Measurements from ENCODE around the gene SMC1B.

SMC1B gene, protein sequence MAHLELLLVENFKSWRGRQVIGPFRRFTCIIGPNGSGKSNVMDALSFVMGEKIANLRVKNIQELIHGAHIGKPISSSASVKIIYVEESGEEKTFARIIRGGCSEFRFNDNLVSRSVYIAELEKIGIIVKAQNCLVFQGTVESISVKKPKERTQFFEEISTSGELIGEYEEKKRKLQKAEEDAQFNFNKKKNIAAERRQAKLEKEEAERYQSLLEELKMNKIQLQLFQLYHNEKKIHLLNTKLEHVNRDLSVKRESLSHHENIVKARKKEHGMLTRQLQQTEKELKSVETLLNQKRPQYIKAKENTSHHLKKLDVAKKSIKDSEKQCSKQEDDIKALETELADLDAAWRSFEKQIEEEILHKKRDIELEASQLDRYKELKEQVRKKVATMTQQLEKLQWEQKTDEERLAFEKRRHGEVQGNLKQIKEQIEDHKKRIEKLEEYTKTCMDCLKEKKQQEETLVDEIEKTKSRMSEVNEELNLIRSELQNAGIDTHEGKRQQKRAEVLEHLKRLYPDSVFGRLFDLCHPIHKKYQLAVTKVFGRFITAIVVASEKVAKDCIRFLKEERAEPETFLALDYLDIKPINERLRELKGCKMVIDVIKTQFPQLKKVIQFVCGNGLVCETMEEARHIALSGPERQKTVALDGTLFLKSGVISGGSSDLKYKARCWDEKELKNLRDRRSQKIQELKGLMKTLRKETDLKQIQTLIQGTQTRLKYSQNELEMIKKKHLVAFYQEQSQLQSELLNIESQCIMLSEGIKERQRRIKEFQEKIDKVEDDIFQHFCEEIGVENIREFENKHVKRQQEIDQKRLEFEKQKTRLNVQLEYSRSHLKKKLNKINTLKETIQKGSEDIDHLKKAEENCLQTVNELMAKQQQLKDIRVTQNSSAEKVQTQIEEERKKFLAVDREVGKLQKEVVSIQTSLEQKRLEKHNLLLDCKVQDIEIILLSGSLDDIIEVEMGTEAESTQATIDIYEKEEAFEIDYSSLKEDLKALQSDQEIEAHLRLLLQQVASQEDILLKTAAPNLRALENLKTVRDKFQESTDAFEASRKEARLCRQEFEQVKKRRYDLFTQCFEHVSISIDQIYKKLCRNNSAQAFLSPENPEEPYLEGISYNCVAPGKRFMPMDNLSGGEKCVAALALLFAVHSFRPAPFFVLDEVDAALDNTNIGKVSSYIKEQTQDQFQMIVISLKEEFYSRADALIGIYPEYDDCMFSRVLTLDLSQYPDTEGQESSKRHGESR

GRCh38 chr22:45413368-45414211 lies at the start of gene SMC1B, which contains the start of gene RIBC2:
Gene SMC1B, minus strand, starts transcription at chr22:45413599. Its CDS starts 32 bp downstream, at chr22:45413567.
Gene RIBC2, plus strand, starts transcription at chr22:45413693. Its CDS starts 194 bp downstream, at chr22:45413887.
- in situ Hi-C loops (cut with MboI; ENCODE audit: low sequenced_read_pairs) = no loop called here

DNA sequence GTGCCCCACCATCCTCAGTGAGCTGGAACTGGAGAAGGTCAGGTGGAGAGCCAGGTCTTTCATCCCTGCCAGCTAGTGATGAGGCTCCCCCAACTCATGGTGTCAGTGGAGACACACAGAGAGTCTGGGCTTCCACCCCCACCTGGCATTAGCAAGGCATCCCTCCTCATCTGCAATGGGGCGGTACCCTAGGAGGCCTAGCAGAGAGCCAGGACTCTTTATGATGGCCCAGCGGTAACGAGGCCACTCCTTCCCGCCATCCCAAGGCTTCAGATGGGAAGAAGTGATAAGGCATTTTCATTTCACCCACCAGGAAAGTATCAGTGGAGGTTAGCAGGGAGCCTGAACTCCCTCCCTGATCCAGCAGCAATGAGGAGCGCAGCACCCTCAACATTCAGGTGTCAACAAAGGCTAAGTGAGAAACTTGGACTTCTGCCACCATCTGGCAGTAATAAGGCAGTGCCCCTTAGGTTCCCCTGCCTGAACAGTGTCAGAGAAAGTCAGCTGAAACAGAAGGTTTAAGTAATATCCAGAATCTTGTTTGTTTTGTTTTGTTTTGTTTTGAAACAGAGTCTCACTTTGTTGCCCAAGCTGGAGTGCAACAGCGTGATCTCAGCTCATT lies 48.7 kb upstream of the SMC1B start:
- in situ Hi-C loops (cut with MboI; ENCODE audit: low sequenced_read_pairs) = no loop called here

DNA sequence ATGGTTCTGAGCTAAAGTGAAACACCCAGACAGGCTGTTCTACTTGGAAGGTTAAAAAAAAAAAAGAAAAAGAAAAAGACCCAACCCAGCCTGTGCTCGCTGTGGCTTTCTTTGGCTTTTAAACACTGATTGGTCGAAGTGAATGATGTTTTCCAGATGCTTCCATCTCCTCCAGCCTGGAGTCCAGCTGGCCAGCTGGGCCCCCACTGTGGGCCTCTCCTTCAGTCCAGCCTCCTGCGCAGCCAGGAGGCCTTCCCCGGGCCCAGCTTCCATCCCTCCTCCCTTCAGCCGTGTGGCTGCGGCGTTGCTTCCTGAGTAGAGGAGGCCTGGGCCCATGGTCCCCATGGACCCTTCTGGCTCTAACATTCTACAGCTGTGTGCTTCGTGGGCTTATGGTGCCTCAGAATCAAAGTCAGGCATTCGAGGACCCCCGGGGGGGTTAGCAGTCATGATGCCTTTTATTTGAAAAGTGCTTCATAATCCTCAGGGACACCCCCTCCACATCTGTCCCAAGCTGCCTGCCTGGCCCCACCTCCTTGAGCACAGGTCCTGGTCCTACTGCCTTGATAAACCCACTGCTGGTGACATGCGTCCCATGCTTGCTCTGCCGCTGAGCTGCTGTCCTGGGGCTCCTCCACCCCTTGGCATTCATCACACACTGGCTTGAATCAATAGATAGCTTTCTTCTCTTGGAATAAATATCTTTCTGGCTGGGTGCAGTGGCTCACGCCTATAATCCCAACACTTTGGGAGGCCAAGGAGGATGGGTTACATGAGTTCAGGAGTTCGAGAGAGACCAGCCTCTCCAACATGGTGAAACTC lies 47.1 kb upstream of the SMC1B start:
- in situ Hi-C loops (cut with MboI; ENCODE audit: low sequenced_read_pairs) = no loop called here

GRCh38 chr22:45459235-45459634 lies 45.8 kb upstream of the SMC1B start:
- in situ Hi-C loops (cut with MboI; ENCODE audit: low sequenced_read_pairs) = no loop called here

GRCh38 chr22:45458532-45458931 lies 45.1 kb upstream of the SMC1B start:
- in situ Hi-C loops (cut with MboI; ENCODE audit: low sequenced_read_pairs) = no loop called here

- in situ Hi-C loops (cut with MboI; ENCODE audit: low sequenced_read_pairs) = no loop called here
Measured at GRCh38 chr22:45456811-45457210, 43.4 kb upstream of the SMC1B start.

GRCh38 chr22:45455621-45456020 lies 42.2 kb upstream of the SMC1B start:
- in situ Hi-C loops (cut with MboI; ENCODE audit: low sequenced_read_pairs) = no loop called here

- in situ Hi-C loops (cut with MboI; ENCODE audit: low sequenced_read_pairs) = no loop called here
Measured at GRCh38 chr22:45455212-45455611, 41.8 kb upstream of the SMC1B start.

DNA sequence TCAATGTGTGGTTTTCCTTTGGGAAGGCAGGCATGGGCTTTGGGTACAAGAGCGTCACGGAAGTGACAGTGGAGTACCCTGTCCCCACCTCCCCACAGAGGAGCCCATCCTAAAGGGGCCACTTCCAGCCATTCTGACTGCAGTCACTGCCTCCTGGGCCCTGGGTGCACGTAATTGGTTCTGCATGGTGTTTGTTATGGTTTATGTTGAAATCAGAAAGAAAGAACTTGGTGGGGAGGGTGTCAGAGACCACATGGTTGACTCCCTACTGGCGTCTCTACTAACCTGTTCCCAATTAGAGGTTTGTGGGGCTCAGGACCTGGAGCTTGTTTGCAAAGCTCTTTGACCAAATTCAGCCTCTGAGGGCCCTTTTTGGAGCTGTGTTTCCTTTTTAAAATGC lies 40.9 kb upstream of the SMC1B start:
- in situ Hi-C loops (cut with MboI; ENCODE audit: low sequenced_read_pairs) = no loop called here

DNA sequence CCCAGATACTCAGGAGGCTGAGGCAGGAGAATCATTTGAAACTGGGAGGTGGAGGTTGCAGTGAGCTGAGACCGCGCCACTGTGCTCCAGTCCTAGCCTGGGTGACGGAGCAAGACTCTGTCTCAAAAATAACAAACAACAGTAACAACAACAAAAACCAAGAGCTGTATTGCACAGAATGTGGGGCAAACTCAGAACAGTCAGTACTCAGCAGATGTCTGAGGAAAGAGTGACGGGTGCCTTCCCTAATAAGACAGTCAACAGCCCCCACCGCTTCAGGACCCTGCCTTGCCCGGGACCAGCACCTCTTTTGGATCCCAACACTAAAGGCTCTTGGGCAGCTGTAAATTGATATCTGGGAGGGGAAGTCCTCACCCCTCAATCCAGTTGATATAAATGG lies 40.4 kb upstream of the SMC1B start:
- in situ Hi-C loops (cut with MboI; ENCODE audit: low sequenced_read_pairs) = no loop called here

- in situ Hi-C loops (cut with MboI; ENCODE audit: low sequenced_read_pairs) = no loop called here
Measured at GRCh38 chr22:45452565-45453379, 39.4 kb upstream of the SMC1B start.

- in situ Hi-C loops (cut with MboI; ENCODE audit: low sequenced_read_pairs) = no loop called here
Measured at GRCh38 chr22:45451972-45452371, 38.6 kb upstream of the SMC1B start.

- in situ Hi-C loops (cut with MboI; ENCODE audit: low sequenced_read_pairs) = no loop called here
Measured at GRCh38 chr22:45450921-45451651, 37.7 kb upstream of the SMC1B start.

GRCh38 chr22:45450101-45450785 lies 36.8 kb upstream of the SMC1B start:
- in situ Hi-C loops (cut with MboI; ENCODE audit: low sequenced_read_pairs) = no loop called here

DNA sequence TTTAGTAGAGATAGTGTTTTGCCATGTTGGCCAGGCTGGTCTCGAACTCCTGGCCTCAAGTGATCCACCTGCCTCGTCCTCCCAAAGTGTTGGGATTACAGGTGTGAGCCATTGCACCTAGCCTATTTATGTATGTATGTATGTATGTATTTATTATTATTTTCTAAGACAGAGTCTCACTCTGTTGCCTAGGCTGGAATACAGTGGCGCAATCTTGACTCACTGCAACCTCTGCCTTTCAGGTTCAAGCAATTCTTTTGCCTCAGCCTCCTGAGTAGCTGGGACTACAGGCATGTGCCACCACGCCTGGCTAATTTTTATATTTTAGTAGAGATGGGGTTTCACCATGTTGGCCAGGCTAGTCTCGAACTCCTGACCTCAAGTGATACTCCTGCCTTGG lies 36.0 kb upstream of the SMC1B start:
- in situ Hi-C loops (cut with MboI; ENCODE audit: low sequenced_read_pairs) = loop anchor here (10.0 kb wide), 1 partner anchor 95 kb away; no protein-coding TSS in a partner anchor

DNA sequence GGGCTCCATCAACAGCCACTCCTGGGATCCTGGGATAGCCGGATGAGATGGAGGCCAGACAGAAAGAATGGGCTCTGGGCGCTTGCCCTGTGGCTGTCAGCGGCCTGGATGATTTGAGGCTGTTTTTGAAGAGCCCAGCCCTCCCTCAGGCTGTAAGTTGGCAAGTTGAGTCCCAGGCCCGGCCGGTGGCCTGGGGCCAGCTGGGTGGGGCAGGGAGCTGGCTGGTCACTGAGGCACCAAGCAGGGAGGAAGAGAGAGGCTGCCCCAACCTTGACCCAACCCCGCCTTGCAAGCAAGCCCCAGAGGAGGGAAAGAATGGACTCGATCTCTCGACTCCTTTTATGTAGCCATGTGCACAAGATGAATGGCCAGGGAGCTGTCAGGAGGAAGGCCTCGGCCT lies 35.0 kb upstream of the SMC1B start:
- in situ Hi-C loops (cut with MboI; ENCODE audit: low sequenced_read_pairs) = loop anchor here (10.0 kb wide), 1 partner anchor 96 kb away; no protein-coding TSS in a partner anchor

GRCh38 chr22:45447596-45447995 lies 34.2 kb upstream of the SMC1B start:
- in situ Hi-C loops (cut with MboI; ENCODE audit: low sequenced_read_pairs) = loop anchor here (10.0 kb wide), 1 partner anchor 97 kb away; no protein-coding TSS in a partner anchor
